Measurements from ENCODE around the gene RASAL2. TPM values are rescaled to one million over a fixed set of nuclear protein-coding genes. Genes with fewer than 3 reads are reported as not detected.

Gene RASAL2
- total and polyA plus RNA-seq, 2 of the 4 experiments (the other 2 are of a cell fraction) = 13.1 to 20.6 TPM

DNA sequence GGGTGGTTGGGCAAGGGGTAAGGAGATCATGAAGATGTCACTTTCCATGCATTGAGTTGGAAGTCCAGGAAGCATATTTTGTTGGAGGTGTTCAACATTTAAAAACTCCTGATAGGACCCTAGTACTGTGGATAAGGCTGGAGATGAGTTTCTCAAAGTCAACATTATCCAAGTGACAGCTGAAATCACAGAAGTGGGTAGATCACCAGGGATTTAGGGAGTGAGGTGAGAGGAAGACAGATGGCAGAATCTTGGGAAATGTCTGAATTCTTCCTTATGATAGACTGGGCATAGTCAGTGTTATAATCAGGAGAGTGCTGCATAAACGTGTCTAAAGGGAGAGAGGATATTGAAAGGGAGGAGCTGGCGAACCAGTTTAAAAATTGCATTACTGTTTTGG is 5.3 kb upstream of the RASAL2 start:
- Histone ChIP-seq H2AK5ac (ENCODE audit: low read depth, low read length) (no peak overlapping the region), H2BK20ac (ENCODE audit: low read depth, low read length) (no peak overlapping the region; the same call in 1 of the 2 replicates), H2AK9ac (replicated peaks; ENCODE audit: low read depth, low read length, poor library complexity) (no peak overlapping the region), H2BK5ac (ENCODE audit: low read depth, low read length, poor library complexity, severe bottlenecking) (no peak overlapping the region), H3K27me3 (ENCODE audit: control insufficient read depth, insufficient read depth, low read length) (no peaks in the 10 kb centered on the region), H3K18ac (ENCODE audit: low read depth, low read length) (no peak overlapping the region), H4K91ac (ENCODE audit: insufficient read depth, low read depth, low read length) (no peak overlapping the region), H4K20me1 (ENCODE audit: insufficient read depth, low read length) (no peaks in the 10 kb centered on the region), H3K9me1 (ENCODE audit: insufficient read depth, low read length) (0 out of 2 replicates have a peak, but pooled peaks cover 7% of the 10 kb centered on the region), H4K5ac (ENCODE audit: low read depth, low read length) (no peak overlapping the region), H3K9me3 (ENCODE audit: control insufficient read depth, insufficient read depth, low read length) (no peaks in the 10 kb centered on the region), H2AFZ (replicated peaks; ENCODE audit: low read length, poor library complexity) (no peak overlapping the region), H3K36me3 (ENCODE audit: control insufficient read depth, insufficient read depth, low read length) (no peaks in the 10 kb centered on the region), H3K4me1 (ENCODE audit: control insufficient read depth, insufficient read depth, low read length) (peaks cover 5% of the 10 kb centered on the region; the same call in 1 of the 2 replicates), H3K79me1 (ENCODE audit: low read depth in 1 of 2, low read length in 2 of 2) (peaks cover 3 to 6% of the 10 kb centered on the region in 2 experiments; a peak in 3 of 4 replicates), H2BK15ac (ENCODE audit: low read depth, low read length) (no peak overlapping the region), H3K4me2 (ENCODE audit: low read depth, low read length) (no peak overlapping the region), H3K9ac (ENCODE audit: low read depth, low read length) (no peak overlapping the region), H3K27ac (ENCODE audit: insufficient read depth, low read length) (no peak overlapping the region), H3K4ac (ENCODE audit: low read depth, low read length) (no peak overlapping the region), H4K8ac (ENCODE audit: low read depth in 2 of 2, low read length in 2 of 2) (no peak overlapping the region), H2BK120ac (ENCODE audit: low read depth, low read length) (no peak overlapping the region), H3K56ac (ENCODE audit: extremely low read depth, insufficient read depth, low read length) (no peak overlapping the region), H3K14ac (replicated peaks; ENCODE audit: low read depth, low read length) (no peak overlapping the region), H3K4me3 (ENCODE audit: insufficient read depth, low read depth, low read length) (no peak overlapping the region), H3K23ac (ENCODE audit: low read depth, low read length) (no peak overlapping the region)
- BruUV-seq (replicated peaks) = no TSS peak
- no peak for ATAC-seq (ENCODE audit: low read depth)
- no peak for DNase-seq
- TF ChIP-seq, protein P1, sequence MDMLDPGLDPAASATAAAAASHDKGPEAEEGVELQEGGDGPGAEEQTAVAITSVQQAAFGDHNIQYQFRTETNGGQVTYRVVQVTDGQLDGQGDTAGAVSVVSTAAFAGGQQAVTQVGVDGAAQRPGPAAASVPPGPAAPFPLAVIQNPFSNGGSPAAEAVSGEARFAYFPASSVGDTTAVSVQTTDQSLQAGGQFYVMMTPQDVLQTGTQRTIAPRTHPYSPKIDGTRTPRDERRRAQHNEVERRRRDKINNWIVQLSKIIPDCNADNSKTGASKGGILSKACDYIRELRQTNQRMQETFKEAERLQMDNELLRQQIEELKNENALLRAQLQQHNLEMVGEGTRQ (IDR thresholded peaks at IDR 0.05; ENCODE audit: low read depth, low read length) = no peak
- no peak for TF ChIP-seq SMC3 (IDR thresholded peaks at IDR 0.05; ENCODE audit: low read depth, low read length)
- no peak for TF ChIP-seq RFX5 (IDR thresholded peaks at IDR 0.05; ENCODE audit: low read depth, low read length)
- TF ChIP-seq RAD21 (IDR thresholded peaks at IDR 0.05; ENCODE audit: low read length) = no peak
- no peak for TF ChIP-seq NFE2L2 (IDR thresholded peaks at IDR 0.05; ENCODE audit: low read depth, low read length)
- no peak for TF ChIP-seq FOS (IDR thresholded peaks at IDR 0.05; ENCODE audit: low read depth, low read length)
- TF ChIP-seq RCOR1 (IDR thresholded peaks at IDR 0.05; ENCODE audit: insufficient replicate concordance, low read length) = no peak
- TF ChIP-seq CHD1 (IDR thresholded peaks at IDR 0.05; ENCODE audit: low read depth, low read length) = no peak
- no peak for TF ChIP-seq MXI1 (IDR thresholded peaks at IDR 0.05; ENCODE audit: borderline replicate concordance, low read depth, low read length)
- no peak for TF ChIP-seq CEBPB (IDR thresholded peaks at IDR 0.05; ENCODE audit: low read depth, low read length)
- no peak for TF ChIP-seq POLR2A (IDR thresholded peaks at IDR 0.05; ENCODE audit: low read depth, low read length)
- no peak for TF ChIP-seq MAZ (IDR thresholded peaks at IDR 0.05; ENCODE audit: borderline replicate concordance, low read depth, low read length)
- TF ChIP-seq MAFK (IDR thresholded peaks at IDR 0.05; ENCODE audit: low read depth, low read length) = no peak
- 50% methylated on average over 1 of the region's 2 CpGs; no CpG with 5 or more reads in 1 of the 2 experiments for WGBS, 2 experiments (ENCODE audit: extremely low coverage in 2 of 2, insufficient read length in 1 of 2)
- POLR2A ChIA-PET (ENCODE audit: unreplicated experiment) = no interaction called here
- in situ Hi-C loops (cut with MboI; ENCODE audit: low sequenced_read_pairs) (no loop called here), dilution Hi-C loops (cut with HindIII; ENCODE audit: low sequenced_read_pairs, unreplicated experiment) (no loop called here), intact Hi-C loops (cut with micrococcal nuclease) (no loop called here)
- CTCF ChIA-PET = interaction anchor here (0.6 kb wide), 1 partner anchor 294 kb away, joined by 3 read pairs; no protein-coding TSS in a partner anchor
